ENCODE measurements around the gene CACNA1D.

The CACNA1D gene

GRCh38 chr3:53688066-53688465, 193.7 kb downstream of the CACNA1D start:
- H3K4me3 ChIP-seq (ENCODE audit: low read length) = no peak overlapping the region
- no peak for TF ChIP-seq CTCF (conservative IDR thresholded peaks at IDR 0.05; ENCODE audit: low read depth, low read length)
- DNase-seq (ENCODE audit: low read depth) = no peak

GRCh38 chr3:53688989-53689388, 194.6 kb downstream of the CACNA1D start:
- DNase-seq (ENCODE audit: low read depth) = no peak
- TF ChIP-seq CTCF (conservative IDR thresholded peaks at IDR 0.05; ENCODE audit: low read depth, low read length) = no peak
- H3K4me3 ChIP-seq (ENCODE audit: low read length) = no peak overlapping the region

- H3K4me3 ChIP-seq (ENCODE audit: low read length) = no peak overlapping the region
- no peak for TF ChIP-seq CTCF (conservative IDR thresholded peaks at IDR 0.05; ENCODE audit: low read depth, low read length)
- DNase-seq (ENCODE audit: low read depth) = no peak
Observed at GRCh38 chr3:53689681-53690080, 195.3 kb downstream of the CACNA1D start.

GRCh38 chr3:53690521-53690920, 196.1 kb downstream of the CACNA1D start:
- DNase-seq (ENCODE audit: low read depth) = no peak
- no peak for TF ChIP-seq CTCF (conservative IDR thresholded peaks at IDR 0.05; ENCODE audit: low read depth, low read length)
- H3K4me3 ChIP-seq (ENCODE audit: low read length) = no peak overlapping the region

GRCh38 chr3:53691349-53691748, 196.9 kb downstream of the CACNA1D start:
- TF ChIP-seq CTCF (conservative IDR thresholded peaks at IDR 0.05; ENCODE audit: low read depth, low read length) = no peak
- DNase-seq (ENCODE audit: low read depth) = no peak
- H3K4me3 ChIP-seq (ENCODE audit: low read length) = no peak overlapping the region

- TF ChIP-seq CTCF (conservative IDR thresholded peaks at IDR 0.05; ENCODE audit: low read depth, low read length) = no peak
- DNase-seq (ENCODE audit: low read depth) = no peak
- H3K4me3 ChIP-seq (ENCODE audit: low read length) = no peak overlapping the region
Observed at GRCh38 chr3:53691885-53692284, 197.5 kb downstream of the CACNA1D start.

GRCh38 chr3:53693451-53693850, 199.0 kb downstream of the CACNA1D start:
- no peak for DNase-seq (ENCODE audit: low read depth)
- H3K4me3 ChIP-seq (ENCODE audit: low read length) = no peak overlapping the region
- no peak for TF ChIP-seq CTCF (conservative IDR thresholded peaks at IDR 0.05; ENCODE audit: low read depth, low read length)
